ENCODE results near the gene FGF19.

GRCh38 chr11:69705351-69705811, 1.6 kb upstream of the FGF19 start:
- TF ChIP-seq CTCF (IDR thresholded peaks at IDR 0.05; ENCODE audit: low read length) (no peak), EZH2 (IDR thresholded peaks at IDR 0.05; ENCODE audit: borderline replicate concordance, low read length) (no peak)
